Measurements from ENCODE around the gene GDAP1L1. TPM values are rescaled to one million over a fixed set of nuclear protein-coding genes. Genes with fewer than 3 reads are reported as not detected.
"Not testable (repeated sequence)": the region's sequence is repeated elsewhere in the genome, so short reads cannot be mapped to it uniquely, and the experiment has no call there.

The GDAP1L1 gene
- total RNA-seq, 2 experiments from 2014 or later, result 0.18 TPM; not detected in 1

- intact Hi-C loops (cut with micrococcal nuclease), result no loop called here
- ATAC-seq (no peak), DNase-seq (no peak)
- Mint-ChIP-seq H3K36me3 (ENCODE audit: low read depth) (no peaks in the 10 kb centered on the region), H3K27ac (no peak overlapping the region), H3K27me3 (no peaks in the 10 kb centered on the region), H3K4me3 (no peak overlapping the region), H3K9me3 (no peaks in the 10 kb centered on the region), H3K4me1 (ENCODE audit: low read depth) (no peaks in the 10 kb centered on the region)
- TF ChIP-seq, protein P1, sequence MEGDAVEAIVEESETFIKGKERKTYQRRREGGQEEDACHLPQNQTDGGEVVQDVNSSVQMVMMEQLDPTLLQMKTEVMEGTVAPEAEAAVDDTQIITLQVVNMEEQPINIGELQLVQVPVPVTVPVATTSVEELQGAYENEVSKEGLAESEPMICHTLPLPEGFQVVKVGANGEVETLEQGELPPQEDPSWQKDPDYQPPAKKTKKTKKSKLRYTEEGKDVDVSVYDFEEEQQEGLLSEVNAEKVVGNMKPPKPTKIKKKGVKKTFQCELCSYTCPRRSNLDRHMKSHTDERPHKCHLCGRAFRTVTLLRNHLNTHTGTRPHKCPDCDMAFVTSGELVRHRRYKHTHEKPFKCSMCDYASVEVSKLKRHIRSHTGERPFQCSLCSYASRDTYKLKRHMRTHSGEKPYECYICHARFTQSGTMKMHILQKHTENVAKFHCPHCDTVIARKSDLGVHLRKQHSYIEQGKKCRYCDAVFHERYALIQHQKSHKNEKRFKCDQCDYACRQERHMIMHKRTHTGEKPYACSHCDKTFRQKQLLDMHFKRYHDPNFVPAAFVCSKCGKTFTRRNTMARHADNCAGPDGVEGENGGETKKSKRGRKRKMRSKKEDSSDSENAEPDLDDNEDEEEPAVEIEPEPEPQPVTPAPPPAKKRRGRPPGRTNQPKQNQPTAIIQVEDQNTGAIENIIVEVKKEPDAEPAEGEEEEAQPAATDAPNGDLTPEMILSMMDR (IDR thresholded peaks at IDR 0.05), result no peak
- ChIA-PET CTCF (interaction anchor here (3.4 kb wide), 1 partner anchor 10 kb away, joined by 22 read pairs; no protein-coding TSS in a partner anchor), POLR2A (no interaction called here)
These were observed 18.4 kb upstream of the GDAP1L1 start for GRCh38 chr20:44228465-44229258.

- Mint-ChIP-seq H3K4me3 (no peak overlapping the region), H3K9me3 (no peaks in the 10 kb centered on the region), H3K27ac (no peak overlapping the region), H3K36me3 (ENCODE audit: low read depth) (no peaks in the 10 kb centered on the region), H3K27me3 (no peaks in the 10 kb centered on the region), H3K4me1 (ENCODE audit: low read depth) (no peaks in the 10 kb centered on the region)
- intact Hi-C loops (cut with micrococcal nuclease), result no loop called here
- ChIA-PET CTCF (interaction anchor here (1.6 to 3.4 kb wide), 2 partner anchors 13 to 80 kb away, joined by 6 to 22 read pairs; partner anchors contain the start of gene FITM2), POLR2A (no interaction called here)
- ATAC-seq (peak; percentile 65), DNase-seq (peak; percentile 34)
- TF ChIP-seq, protein P1 (IDR thresholded peaks at IDR 0.05), result no peak
These were observed 15.9 kb upstream of the GDAP1L1 start for GRCh38 chr20:44231193-44231592.

- TF ChIP-seq, protein P1 (IDR thresholded peaks at IDR 0.05), result no peak
- H3K4me3 Mint-ChIP-seq, result no peak overlapping the region
- H3K9me3 Mint-ChIP-seq, result no peaks in the 10 kb centered on the region
- CTCF ChIA-PET, result interaction anchor here (1.6 to 3.4 kb wide), 2 partner anchors 14 to 79 kb away, joined by 8 to 22 read pairs; partner anchors contain the start of gene FITM2
- intact Hi-C loops (cut with micrococcal nuclease), result no loop called here
- no peaks in the 10 kb centered on the region for H3K4me1 Mint-ChIP-seq (ENCODE audit: low read depth)
- POLR2A ChIA-PET, result no interaction called here
- DNase-seq (no peak), ATAC-seq (peak; percentile 17)
- H3K36me3 Mint-ChIP-seq (ENCODE audit: low read depth), result no peaks in the 10 kb centered on the region
- H3K27me3 Mint-ChIP-seq, result no peaks in the 10 kb centered on the region
- H3K27ac Mint-ChIP-seq, result no peak overlapping the region
These were observed 15.2 kb upstream of the GDAP1L1 start for GRCh38 chr20:44231713-44232468.

DNA sequence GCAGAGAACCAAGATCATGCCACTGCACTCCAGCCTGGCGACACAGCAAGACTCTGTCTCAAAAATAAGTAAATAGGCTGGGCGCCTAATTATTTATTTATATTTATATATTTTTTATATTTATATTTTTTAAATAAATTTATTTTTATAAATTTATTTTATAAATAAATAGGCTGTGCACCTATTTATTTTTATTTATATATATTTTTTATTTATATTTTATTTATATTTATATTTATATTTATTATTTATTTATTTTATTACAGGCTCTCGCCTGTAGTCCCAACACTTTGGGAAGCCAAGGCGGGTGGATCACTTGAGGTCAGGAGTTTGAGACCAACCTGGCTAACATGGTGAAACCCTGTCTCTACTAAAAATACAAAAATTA is 14.6 kb upstream of the GDAP1L1 start:
- H3K27ac Mint-ChIP-seq; intact Hi-C loops (cut with micrococcal nuclease); H3K4me1 Mint-ChIP-seq (ENCODE audit: low read depth); H3K9me3 Mint-ChIP-seq; H3K27me3 Mint-ChIP-seq; ATAC-seq; POLR2A ChIA-PET; DNase-seq; H3K36me3 Mint-ChIP-seq (ENCODE audit: low read depth); H3K4me3 Mint-ChIP-seq: not testable (repeated sequence)
- CTCF ChIA-PET, result interaction anchor here (1.6 to 3.4 kb wide), 2 partner anchors 14 to 79 kb away, joined by 8 to 22 read pairs; partner anchors contain the start of gene FITM2

GRCh38 chr20:44233436-44234016 is 13.6 kb upstream of the GDAP1L1 start:
- Mint-ChIP-seq H3K9me3 (no peaks in the 10 kb centered on the region), H3K4me3 (no peak overlapping the region), H3K4me1 (ENCODE audit: low read depth) (no peaks in the 10 kb centered on the region), H3K27me3 (no peaks in the 10 kb centered on the region), H3K36me3 (ENCODE audit: low read depth) (no peaks in the 10 kb centered on the region), H3K27ac (no peak overlapping the region)
- ATAC-seq, result no peak
- ChIA-PET CTCF (interaction anchor here (1.1 to 1.9 kb wide), 4 partner anchors 15 to 78 kb away, joined by 3 to 8 read pairs (median 6); partner anchors contain the start of gene FITM2), POLR2A (no interaction called here)
- TF ChIP-seq, protein P1 (IDR thresholded peaks at IDR 0.05), result no peak
- intact Hi-C loops (cut with micrococcal nuclease), result no loop called here
- DNase-seq, result no peak
